ENCODE measurements around the gene ARPP19. TPM values are rescaled to one million over a fixed set of nuclear protein-coding genes. Genes with fewer than 3 reads are reported as not detected.

Gene ARPP19
- total RNA-seq, result 43.0 and 57.3 TPM in 2 replicates

DNA sequence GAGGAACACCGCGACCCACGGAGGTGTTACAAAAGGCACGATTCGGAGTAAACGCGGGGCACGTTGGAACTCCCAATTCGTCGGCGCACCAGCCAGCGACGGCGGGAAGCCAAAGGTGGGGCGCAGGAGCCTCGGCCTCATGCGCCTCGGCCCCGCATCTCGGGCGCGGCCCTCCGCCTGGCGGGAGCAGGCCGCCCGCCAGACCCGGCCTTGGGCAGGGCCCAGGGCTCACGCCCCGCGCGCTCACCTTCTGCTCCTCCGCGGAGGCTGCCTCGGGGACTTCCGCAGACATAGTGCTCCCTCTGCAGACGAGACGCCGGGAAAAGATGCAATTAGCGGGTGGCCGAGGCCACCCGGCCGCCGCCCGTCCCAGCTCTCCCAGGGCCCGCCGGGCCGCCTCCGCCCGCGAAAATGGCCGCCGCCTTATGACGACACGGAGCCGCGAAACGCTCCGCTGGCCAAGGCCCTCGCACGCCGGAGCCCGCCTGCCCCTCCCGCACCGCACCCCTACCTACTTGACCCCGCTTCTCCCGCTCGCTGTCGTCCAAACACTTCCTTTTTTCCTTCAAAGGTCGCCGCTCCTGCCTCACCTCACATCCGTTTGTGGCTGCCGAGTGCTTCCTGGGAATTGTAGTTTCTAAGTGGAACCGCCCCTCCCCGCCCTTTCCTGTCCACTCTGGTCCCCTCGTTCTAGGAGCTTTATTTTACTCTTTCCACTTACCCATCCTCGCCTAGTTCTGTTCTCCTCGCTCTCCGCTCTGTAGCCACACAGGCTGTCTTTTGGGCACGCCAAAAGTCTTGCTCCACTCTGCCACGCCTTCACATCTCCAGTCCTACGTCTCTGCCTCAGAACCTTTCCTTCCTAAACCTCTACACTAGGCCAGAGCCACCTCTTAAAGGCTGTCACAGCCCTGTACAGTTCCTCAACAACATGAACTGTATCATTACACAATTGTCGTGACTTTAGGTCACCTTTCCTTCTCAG, at the start of gene ARPP19:
TSS of gene ARPP19 (minus strand) at position 430 of the 985 bp plus-strand sequence. CDS start at position 292, 138 bp downstream.

DNA sequence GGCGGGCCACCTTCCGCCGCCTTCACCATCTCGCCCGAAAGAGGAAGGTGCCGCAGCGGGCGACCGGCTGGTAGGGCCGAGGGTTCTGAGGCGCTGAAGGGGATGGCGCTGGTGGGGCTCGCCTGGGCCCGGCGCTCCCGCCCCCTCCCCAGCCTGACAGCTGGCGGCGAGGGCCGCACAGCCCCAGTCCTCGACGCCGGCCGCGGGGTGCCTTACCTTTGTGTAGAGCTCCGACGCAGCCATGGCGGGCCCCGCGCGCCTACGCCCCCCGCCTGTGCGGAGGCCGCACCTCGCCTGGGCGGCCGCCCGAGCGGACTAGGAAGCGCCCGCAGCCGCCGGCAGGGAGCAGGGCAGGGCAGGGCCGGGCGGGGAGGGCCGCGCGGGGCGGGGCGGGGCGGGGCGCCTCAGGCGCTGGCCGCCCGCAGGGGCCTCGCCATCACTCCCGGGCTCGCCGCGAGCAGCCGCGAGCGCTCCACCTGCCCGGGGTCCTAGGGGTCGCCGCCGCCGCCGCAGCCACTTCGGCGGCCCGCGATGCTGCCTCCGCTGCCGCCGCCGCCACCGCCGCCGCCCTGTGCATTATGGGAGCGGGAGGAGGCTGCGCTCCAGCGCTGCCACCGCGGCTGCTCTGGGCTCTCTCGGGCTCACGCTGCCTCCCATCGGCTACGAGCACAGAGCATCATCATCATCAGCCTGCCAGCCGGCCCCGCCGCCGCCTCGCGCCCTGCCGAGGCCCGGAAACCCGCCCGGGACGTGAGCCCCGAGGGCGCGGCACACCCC, 40.1 kb downstream of the ARPP19 start, which contains the start of gene MYO5A:
TSS of gene MYO5A (minus strand) at position 317 of the 777 bp plus-strand sequence. CDS start at position 243, 74 bp downstream.

Other genes with a start within 250 kb of the ARPP19 start
- gene MYO5A, start 40.1 kb downstream of the ARPP19 start, total RNA-seq, result 28.0 and 33.0 TPM in 2 replicates
- 14.0 and 14.2 TPM in 2 replicates for gene ATOSA, start 110.4 kb upstream of the ARPP19 start, total RNA-seq
- 0.09 and 0.14 TPM in 2 replicates for gene ONECUT1, start 221.3 kb upstream of the ARPP19 start, total RNA-seq

Data from smooth muscle cell of bladder (primary cell).